AG09309 (cell line): ENCODE results near the gene DMAC2L.

Experiments used
- DNase-seq: peaks from one replicate; pipeline ENCODE4 v3.0.0-alpha.2; 2010; ENCODE audit warnings: low read depth
- H3K4me3 ChIP-seq: 2 replicates; pipeline ENCODE4 v1.5.1; 2011; ENCODE audit warnings: mild to moderate bottlenecking, low read depth, low read length, moderate library complexity; ENCODE audit not compliant: control insufficient read depth
- TF ChIP-seq, protein P1 (sequence below): IDR thresholded peaks from 2 replicates; pipeline ENCODE4 v1.5.1; 2011; ENCODE audit warnings: mild to moderate bottlenecking, low read depth, low read length, inconsistent platforms; ENCODE audit not compliant: insufficient read depth, control insufficient read depth; ENCODE audit errors: missing control alignments

DMAC2L gene

GRCh38 chr14:50285861-50286260 lies 26.3 kb upstream of the DMAC2L start:
- TF ChIP-seq, protein P1, sequence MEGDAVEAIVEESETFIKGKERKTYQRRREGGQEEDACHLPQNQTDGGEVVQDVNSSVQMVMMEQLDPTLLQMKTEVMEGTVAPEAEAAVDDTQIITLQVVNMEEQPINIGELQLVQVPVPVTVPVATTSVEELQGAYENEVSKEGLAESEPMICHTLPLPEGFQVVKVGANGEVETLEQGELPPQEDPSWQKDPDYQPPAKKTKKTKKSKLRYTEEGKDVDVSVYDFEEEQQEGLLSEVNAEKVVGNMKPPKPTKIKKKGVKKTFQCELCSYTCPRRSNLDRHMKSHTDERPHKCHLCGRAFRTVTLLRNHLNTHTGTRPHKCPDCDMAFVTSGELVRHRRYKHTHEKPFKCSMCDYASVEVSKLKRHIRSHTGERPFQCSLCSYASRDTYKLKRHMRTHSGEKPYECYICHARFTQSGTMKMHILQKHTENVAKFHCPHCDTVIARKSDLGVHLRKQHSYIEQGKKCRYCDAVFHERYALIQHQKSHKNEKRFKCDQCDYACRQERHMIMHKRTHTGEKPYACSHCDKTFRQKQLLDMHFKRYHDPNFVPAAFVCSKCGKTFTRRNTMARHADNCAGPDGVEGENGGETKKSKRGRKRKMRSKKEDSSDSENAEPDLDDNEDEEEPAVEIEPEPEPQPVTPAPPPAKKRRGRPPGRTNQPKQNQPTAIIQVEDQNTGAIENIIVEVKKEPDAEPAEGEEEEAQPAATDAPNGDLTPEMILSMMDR = no peak
- DNase-seq = no peak

GRCh38 chr14:50288146-50288545 lies 24.0 kb upstream of the DMAC2L start:
- TF ChIP-seq, protein P1 = no peak
- H3K4me3 ChIP-seq = no peak overlapping the region
- no peak for DNase-seq

More at GRCh38 chr14:50285861-50286260, 26.3 kb upstream of the DMAC2L start:
- H3K4me3 ChIP-seq = no peak overlapping the region

- no peak for DNase-seq
- no peak overlapping the region for H3K4me3 ChIP-seq
- TF ChIP-seq, protein P1 = no peak
Measured at GRCh38 chr14:50290306-50290705, 21.8 kb upstream of the DMAC2L start.

DNA sequence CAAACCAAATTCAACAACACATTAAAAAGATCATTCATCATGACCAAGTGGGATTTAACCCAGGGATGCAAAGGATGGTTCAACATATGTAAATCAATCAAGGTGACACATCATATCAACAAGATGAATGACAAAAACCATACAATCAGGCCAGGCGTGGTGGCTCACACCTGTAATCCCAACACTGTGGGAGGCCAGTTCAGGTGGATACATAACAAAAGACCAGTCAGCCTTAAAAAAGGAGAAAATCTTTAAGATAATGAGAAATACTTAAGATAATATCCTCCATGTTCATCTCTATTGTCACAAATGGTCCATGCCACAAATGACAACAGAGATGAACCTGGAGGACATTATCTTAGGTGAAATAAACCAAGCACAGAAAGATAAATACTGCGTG lies 12.5 kb upstream of the DMAC2L start:
- no peak overlapping the region for H3K4me3 ChIP-seq
- DNase-seq = no peak
- TF ChIP-seq, protein P1 = no peak

DNA sequence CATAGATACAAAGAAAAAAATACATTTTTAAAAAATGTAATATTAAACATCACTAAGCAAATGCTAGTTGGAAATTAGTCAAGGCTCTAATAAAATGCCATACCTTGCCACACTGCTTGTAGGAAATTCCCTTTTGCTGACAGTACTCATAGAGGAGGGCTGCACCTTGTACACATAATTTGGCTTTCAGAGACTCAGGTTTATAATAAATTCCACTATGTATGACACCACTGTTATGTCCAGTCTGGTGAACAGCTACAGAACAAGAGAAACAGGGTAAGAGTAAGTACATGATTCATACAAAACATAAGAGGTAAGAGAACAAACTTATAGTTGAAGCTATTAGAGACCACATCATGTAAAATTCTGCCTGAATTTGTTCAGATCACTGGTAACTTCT lies 10.2 kb upstream of the DMAC2L start:
- TF ChIP-seq, protein P1 = no peak
- H3K4me3 ChIP-seq = no peak overlapping the region
- no peak for DNase-seq

DNA sequence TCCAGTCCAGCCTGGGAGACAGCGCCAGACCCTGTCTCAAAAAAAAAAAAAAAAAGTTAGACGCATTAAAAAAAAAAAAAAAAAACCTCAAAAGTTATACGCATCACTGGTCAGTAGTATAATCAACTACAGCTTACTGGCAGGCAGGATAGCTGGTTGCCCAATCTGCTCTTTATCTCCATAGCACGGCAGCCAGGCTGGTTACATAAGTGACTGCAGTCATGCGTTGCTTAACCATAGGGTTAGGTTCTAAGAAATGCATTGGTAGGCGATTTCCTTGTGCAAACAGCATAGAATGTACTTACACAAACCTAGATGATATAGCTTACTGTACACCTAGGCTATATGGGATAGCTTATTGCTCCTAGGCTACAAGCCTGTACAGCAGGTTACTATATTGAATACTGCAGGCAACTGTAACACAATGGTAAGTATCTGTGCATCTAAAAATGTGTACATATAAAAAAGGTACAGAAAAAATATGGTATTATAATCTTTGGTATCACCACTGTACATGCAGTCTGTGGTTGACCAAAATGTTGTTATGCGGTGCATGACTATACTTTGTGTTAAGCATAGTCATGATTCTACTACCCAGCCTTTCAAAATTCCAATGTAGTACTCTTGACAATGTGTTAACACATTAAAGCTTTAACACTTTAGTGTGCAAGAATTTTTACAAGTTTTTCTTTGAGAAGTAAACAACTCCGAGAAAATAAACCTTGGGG lies 8.2 kb upstream of the DMAC2L start:
- peak; percentile 79 for DNase-seq
- H3K4me3 ChIP-seq = no peak overlapping the region
- TF ChIP-seq, protein P1 = no peak
